Measurements from ENCODE around the gene SAAL1.

- TF ChIP-seq CTCF (IDR thresholded peaks at IDR 0.05; ENCODE audit: borderline replicate concordance, extremely low read depth, low read length, poor library complexity, severe bottlenecking) (peak; percentile 97), EZH2 (IDR thresholded peaks at IDR 0.05; ENCODE audit: borderline replicate concordance, low read depth, low read length, severe bottlenecking) (no peak)
Observed at GRCh38 chr11:18115360-18116127, 9.7 kb upstream of the SAAL1 start.

Data from DND-41 (cell line).